ENCODE data around the gene METTL26. TPM values are rescaled to one million over a fixed set of nuclear protein-coding genes. Genes with fewer than 3 reads are reported as not detected.
A peak's percentile ranks its signal among the peaks of the same experiment; 100 is the strongest.

Gene METTL26
- total RNA-seq, 1 donor from 2014 or later, result 46.0 TPM

- Mint-ChIP-seq H3K9me3 (no peaks in the 10 kb centered on the region), H3K36me3 (no peaks in the 10 kb centered on the region), H3K27me3 (ENCODE audit: insufficient read depth, low read depth) (peaks cover 4% of the 10 kb centered on the region), H3K4me1 (peaks cover 3% of the 10 kb centered on the region), H3K27ac (no peak within 1 kb of the TSS), H3K4me3 (peak within 1 kb of the TSS; percentile 84)
- DNase-seq (ENCODE audit: low spot score), result peak; percentile 98
- no peaks in the 10 kb centered on the region for H3K27me3 ChIP-seq
- no peak within 1 kb of the TSS for H2AFZ ChIP-seq (replicated peaks)
- H3F3A ChIP-seq (ENCODE audit: low read depth), result peaks cover 2% of the 10 kb centered on the region
- H3K4me1 ChIP-seq, result peaks cover 8% of the 10 kb centered on the region
- no peak within 1 kb of the TSS for H3K27ac ChIP-seq
- H3K36me3 ChIP-seq, result no peaks in the 10 kb centered on the region
- TF ChIP-seq EZH2 (IDR thresholded peaks at IDR 0.05), result no peak
- TF ChIP-seq, protein P1, sequence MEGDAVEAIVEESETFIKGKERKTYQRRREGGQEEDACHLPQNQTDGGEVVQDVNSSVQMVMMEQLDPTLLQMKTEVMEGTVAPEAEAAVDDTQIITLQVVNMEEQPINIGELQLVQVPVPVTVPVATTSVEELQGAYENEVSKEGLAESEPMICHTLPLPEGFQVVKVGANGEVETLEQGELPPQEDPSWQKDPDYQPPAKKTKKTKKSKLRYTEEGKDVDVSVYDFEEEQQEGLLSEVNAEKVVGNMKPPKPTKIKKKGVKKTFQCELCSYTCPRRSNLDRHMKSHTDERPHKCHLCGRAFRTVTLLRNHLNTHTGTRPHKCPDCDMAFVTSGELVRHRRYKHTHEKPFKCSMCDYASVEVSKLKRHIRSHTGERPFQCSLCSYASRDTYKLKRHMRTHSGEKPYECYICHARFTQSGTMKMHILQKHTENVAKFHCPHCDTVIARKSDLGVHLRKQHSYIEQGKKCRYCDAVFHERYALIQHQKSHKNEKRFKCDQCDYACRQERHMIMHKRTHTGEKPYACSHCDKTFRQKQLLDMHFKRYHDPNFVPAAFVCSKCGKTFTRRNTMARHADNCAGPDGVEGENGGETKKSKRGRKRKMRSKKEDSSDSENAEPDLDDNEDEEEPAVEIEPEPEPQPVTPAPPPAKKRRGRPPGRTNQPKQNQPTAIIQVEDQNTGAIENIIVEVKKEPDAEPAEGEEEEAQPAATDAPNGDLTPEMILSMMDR (IDR thresholded peaks at IDR 0.05), result peak; percentile 93
- peaks cover 15% of the 10 kb centered on the region for H3K79me2 ChIP-seq (ENCODE audit: low read depth)
- H3K4me3 ChIP-seq, result peak within 1 kb of the TSS; percentile 89
- peak within 1 kb of the TSS; percentile 73 for H3K9ac ChIP-seq
- peak within 1 kb of the TSS; percentile 90 for H3K4me2 ChIP-seq
- peaks cover 22% of the 10 kb centered on the region for H4K20me1 ChIP-seq (ENCODE audit: low read depth)
- H3K9me3 ChIP-seq (ENCODE audit: low read depth), result no peaks in the 10 kb centered on the region
These were observed 31.8 kb upstream of the METTL26 start, which contains the start of gene RHOT2 for GRCh38 chr16:667780-668518. Gene RHOT2 (plus strand): TSS chr16:668132. CDS start chr16:668200, 68 bp downstream.

GRCh38 chr16:667113-667779, 31.1 kb upstream of the METTL26 start:
- no peak for TF ChIP-seq EZH2phosphoT487 (IDR thresholded peaks at IDR 0.05)
- no peak for TF ChIP-seq EZH2 (IDR thresholded peaks at IDR 0.05)
- TF ChIP-seq, protein P1 (IDR thresholded peaks at IDR 0.05), result no peak
- peaks cover 4% of the 10 kb centered on the region for H3K27me3 Mint-ChIP-seq (ENCODE audit: insufficient read depth, low read depth)
- peaks cover 22% of the 10 kb centered on the region for H4K20me1 ChIP-seq (ENCODE audit: low read depth)
- no peak overlapping the region for H3K27ac Mint-ChIP-seq
- H3K4me1 Mint-ChIP-seq, result peaks cover 3% of the 10 kb centered on the region
- DNase-seq (ENCODE audit: low spot score), result no peak
- no peaks in the 10 kb centered on the region for H3K36me3 ChIP-seq
- H3K9ac ChIP-seq, result no peak overlapping the region
- no peak overlapping the region for H2AFZ ChIP-seq (replicated peaks)
- H3K4me1 ChIP-seq, result peaks cover 8% of the 10 kb centered on the region
- H3K9me3 Mint-ChIP-seq, result no peaks in the 10 kb centered on the region
- no peaks in the 10 kb centered on the region for H3K9me3 ChIP-seq (ENCODE audit: low read depth)
- peak overlapping the region; percentile 90 for H3K4me2 ChIP-seq
- peak overlapping the region; percentile 83 for H3K4me3 Mint-ChIP-seq
- peaks cover 15% of the 10 kb centered on the region for H3K79me2 ChIP-seq (ENCODE audit: low read depth)
- peaks cover 2% of the 10 kb centered on the region for H3F3A ChIP-seq (ENCODE audit: low read depth)
- H3K4me3 ChIP-seq, result no peak overlapping the region
- no peaks in the 10 kb centered on the region for H3K27me3 ChIP-seq
- peaks cover 2% of the 10 kb centered on the region for H3K36me3 Mint-ChIP-seq
- no peak overlapping the region for H3K27ac ChIP-seq

DNA sequence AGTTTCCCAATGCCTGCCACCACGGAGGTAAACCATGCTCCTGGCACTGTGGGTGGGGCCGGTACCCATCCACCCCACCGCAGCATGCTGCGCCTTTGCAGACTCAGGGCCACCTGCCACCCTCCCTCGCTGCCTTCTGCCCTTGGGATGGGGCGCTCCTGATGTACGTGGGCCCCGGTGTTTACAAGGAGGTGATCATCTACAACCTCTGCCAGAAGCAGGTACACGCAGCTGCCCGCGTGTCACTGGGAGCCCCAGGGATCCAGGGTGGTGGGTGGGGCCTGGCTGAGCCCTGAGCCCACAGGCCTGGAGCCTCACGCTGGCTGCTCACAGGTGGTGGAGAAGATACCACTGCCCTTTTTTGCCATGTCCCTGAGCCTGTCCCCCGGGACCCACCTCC, 30.5 kb upstream of the METTL26 start:
- Mint-ChIP-seq H3K27ac (no peak overlapping the region), H3K4me3 (no peak overlapping the region), H3K4me1 (peaks cover 3% of the 10 kb centered on the region), H3K27me3 (ENCODE audit: insufficient read depth, low read depth) (peaks cover 4% of the 10 kb centered on the region), H3K36me3 (peaks cover 2% of the 10 kb centered on the region), H3K9me3 (no peaks in the 10 kb centered on the region)
- no peaks in the 10 kb centered on the region for H3K27me3 ChIP-seq
- H3K79me2 ChIP-seq (ENCODE audit: low read depth), result peaks cover 15% of the 10 kb centered on the region
- no peaks in the 10 kb centered on the region for H3K9me3 ChIP-seq (ENCODE audit: low read depth)
- no peak overlapping the region for H3K4me2 ChIP-seq
- H3K4me3 ChIP-seq, result no peak overlapping the region
- TF ChIP-seq EZH2 (IDR thresholded peaks at IDR 0.05) (no peak), EZH2phosphoT487 (IDR thresholded peaks at IDR 0.05) (no peak)
- TF ChIP-seq, protein P1 (IDR thresholded peaks at IDR 0.05), result no peak
- peaks cover 8% of the 10 kb centered on the region for H3K4me1 ChIP-seq
- H2AFZ ChIP-seq (replicated peaks), result no peak overlapping the region
- H4K20me1 ChIP-seq (ENCODE audit: low read depth), result peaks cover 22% of the 10 kb centered on the region
- H3K36me3 ChIP-seq, result no peaks in the 10 kb centered on the region
- H3K27ac ChIP-seq, result no peak overlapping the region
- no peak for DNase-seq (ENCODE audit: low spot score)
- no peak overlapping the region for H3K9ac ChIP-seq
- peaks cover 2% of the 10 kb centered on the region for H3F3A ChIP-seq (ENCODE audit: low read depth)
